NCI-H446 treated with DMSO at 0.1 percent for 48 hours (cell line): ENCODE data around the gene RPL11.
"Not testable (repeated sequence)": the region's sequence is repeated elsewhere in the genome, so short reads cannot be mapped to it uniquely, and the experiment has no call there.

Source experiments
- DNase-seq: peaks from one replicate; lab custom pipeline; 2025; lab: John Stamatoyannopoulos, UW

Gene RPL11

GRCh38 chr1:23732363-23733224, 41.0 kb downstream of the RPL11 start:
- DNase-seq = no peak

- DNase-seq = not testable (repeated sequence)
Observed at GRCh38 chr1:23733281-23733680, 41.7 kb downstream of the RPL11 start.

GRCh38 chr1:23736437-23737134, 45.0 kb downstream of the RPL11 start:
- no peak for DNase-seq

- DNase-seq = no peak
Observed at GRCh38 chr1:23741609-23742008, 50.0 kb downstream of the RPL11 start.

GRCh38 chr1:23742670-23743286, 51.2 kb downstream of the RPL11 start:
- DNase-seq = no peak

- DNase-seq = peak; percentile 36
Observed at GRCh38 chr1:23743287-23744152, 51.9 kb downstream of the RPL11 start, which contains the start of gene ELOA. ELOA (plus strand) TSS chr1:23743471; CDS start chr1:23743504, 33 bp downstream.

- peak; percentile 50 for DNase-seq
Observed at GRCh38 chr1:23745515-23745914, 53.9 kb downstream of the RPL11 start.
